Trophoblast cell (in vitro differentiated cells and primary cell): Measurements from ENCODE around the gene ABHD16B.

ENCODE experiments used
- DNase-seq, 2 donors: peaks; one replicate each; pipeline ENCODE4 v3.0.0-alpha.2; 2016
- H2AFZ ChIP-seq: 2 replicates; pipeline ENCODE4 v1.6.1; 2013; ENCODE audit warnings: low read length, moderate library complexity, mild to moderate bottlenecking; ENCODE audit not compliant: insufficient read depth, poor library complexity
- H2AK5ac ChIP-seq: 2 replicates; pipeline ENCODE4 v1.6.1; 2013; ENCODE audit warnings: mild to moderate bottlenecking, low read length
- H2BK120ac ChIP-seq: 2 replicates; pipeline ENCODE4 v1.6.1; 2013; ENCODE audit warnings: low read length, mild to moderate bottlenecking, moderate library complexity; ENCODE audit not compliant: insufficient read depth, poor library complexity
- H2BK12ac ChIP-seq: 2 replicates; pipeline ENCODE4 v1.6.1; 2013; ENCODE audit warnings: mild to moderate bottlenecking, low read length, moderate library complexity
- H2BK5ac ChIP-seq: 2 replicates; pipeline ENCODE4 v1.6.1; 2013; ENCODE audit warnings: low read length, low read depth, moderate library complexity, mild to moderate bottlenecking; ENCODE audit not compliant: poor library complexity
- H3K14ac ChIP-seq: 2 replicates; pipeline ENCODE4 v1.6.1; 2013; ENCODE audit warnings: mild to moderate bottlenecking, low read length
- H3K18ac ChIP-seq: 2 replicates; pipeline ENCODE4 v1.6.1; 2013; ENCODE audit warnings: mild to moderate bottlenecking, low read length
- H3K23ac ChIP-seq: 2 replicates; pipeline ENCODE4 v1.6.1; 2013; ENCODE audit warnings: low read length
- H3K27ac ChIP-seq: 2 replicates; pipeline ENCODE4 v1.5.1; 2013; ENCODE audit warnings: low read depth, mild to moderate bottlenecking, inconsistent platforms, low read length, moderate library complexity
- H3K27me3 ChIP-seq: 2 replicates; pipeline ENCODE4 v1.6.1; 2013; ENCODE audit warnings: inconsistent platforms, mild to moderate bottlenecking, low read length, moderate library complexity; ENCODE audit not compliant: insufficient read depth
- H3K36me3 ChIP-seq, 2 experiments: 1 replicate in 1 of 2; 2 replicates in 1 of 2; pipeline ENCODE4 v1.6.1; 2013; ENCODE audit warnings: low read length in 2 of 2, mild to moderate bottlenecking in 2 of 2, moderate library complexity in 1 of 2; ENCODE audit not compliant: insufficient read depth in 2 of 2, control insufficient read depth in 1 of 2
- H3K4ac ChIP-seq: 2 replicates; pipeline ENCODE4 v1.6.1; 2013; ENCODE audit warnings: low read depth, mild to moderate bottlenecking, low read length, moderate library complexity
- H3K4me1 ChIP-seq, 2 experiments: 1 replicate in 1 of 2; 2 replicates in 1 of 2; pipeline ENCODE4 v1.6.1; 2013; ENCODE audit warnings: low read length in 2 of 2, mild to moderate bottlenecking in 2 of 2, moderate library complexity in 1 of 2; ENCODE audit not compliant: insufficient read depth in 2 of 2, control insufficient read depth in 1 of 2
- H3K4me2 ChIP-seq: 2 replicates; pipeline ENCODE4 v1.6.1; 2013; ENCODE audit warnings: inconsistent platforms, mild to moderate bottlenecking, low read length, moderate library complexity
- H3K4me3 ChIP-seq: 2 replicates; pipeline ENCODE4 v1.5.1; 2013; ENCODE audit warnings: mild to moderate bottlenecking, low read depth, low read length, inconsistent platforms
- H3K79me1 ChIP-seq: one replicate; pipeline ENCODE4 v1.6.1; 2013; ENCODE audit warnings: low read length
- H3K79me2 ChIP-seq: 2 replicates; pipeline ENCODE4 v1.6.1; 2013; ENCODE audit warnings: low read length, mild to moderate bottlenecking; ENCODE audit not compliant: control insufficient read depth, insufficient read depth, poor library complexity
- H3K9ac ChIP-seq: 2 replicates; pipeline ENCODE4 v1.6.1; 2013; ENCODE audit warnings: mild to moderate bottlenecking, low read length
- H3K9me3 ChIP-seq: 2 replicates; pipeline ENCODE4 v1.6.1; 2013; ENCODE audit warnings: low read depth, mild to moderate bottlenecking, control low read depth, inconsistent platforms, low read length; ENCODE audit not compliant: insufficient read depth
- H4K12ac ChIP-seq: 2 replicates; pipeline ENCODE4 v1.6.1; 2013; ENCODE audit warnings: low read depth, mild to moderate bottlenecking, low read length, moderate library complexity
- H4K8ac ChIP-seq: 2 replicates; pipeline ENCODE4 v1.6.1; 2013; ENCODE audit warnings: low read depth, mild to moderate bottlenecking, low read length, moderate library complexity
- H4K91ac ChIP-seq: one replicate; pipeline ENCODE4 v1.6.1; 2013; ENCODE audit warnings: low read depth, mild to moderate bottlenecking, low read length, moderate library complexity
- WGBS: extraction: QIAGEN DNeasy Blood & Tissue Kit; methylation state at CpG from one replicate; pipeline ENCODE4 v1.1.7; 2013; ENCODE audit warnings: missing lambda C conversion rate; ENCODE audit not compliant: insufficient read length, insufficient coverage; ENCODE audit errors: extremely low coverage; 5-methylcytosine and 5-hydroxymethylcytosine counted together

The ABHD16B gene

GRCh38 chr20:63890201-63890576 lies 28.9 kb downstream of the ABHD16B start:
- Histone ChIP-seq H2BK5ac (no peak overlapping the region), H3K23ac (no peak overlapping the region), H3K27me3 (no peaks in the 10 kb centered on the region), H3K4me1 (peaks cover 4 to 10% of the 10 kb centered on the region in 2 experiments), H2BK120ac (no peak overlapping the region), H4K12ac (no peak overlapping the region), H3K4ac (no peak overlapping the region), H3K18ac (no peak overlapping the region), H3K4me2 (no peak overlapping the region), H2AFZ (no peak overlapping the region), H3K36me3 (peaks cover 55 to 59% of the 10 kb centered on the region in 2 experiments), H3K4me3 (no peak overlapping the region), H3K14ac (no peak overlapping the region), H2BK12ac (no peak overlapping the region), H4K91ac (no peak overlapping the region), H3K9ac (no peak overlapping the region), H3K9me3 (no peaks in the 10 kb centered on the region), H3K79me1 (no peaks in the 10 kb centered on the region), H3K27ac (no peak overlapping the region), H3K79me2 (no peaks in the 10 kb centered on the region), H4K8ac (no peak overlapping the region), H2AK5ac (no peak overlapping the region)
- peak in 1 of 2 donors; percentile 63 for DNase-seq
- no CpG with 5 or more reads among the region's 7 CpGs for WGBS

GRCh38 chr20:63890616-63891015 lies 29.3 kb downstream of the ABHD16B start:
- Histone ChIP-seq H3K9ac (no peak overlapping the region), H3K4ac (no peak overlapping the region), H3K79me2 (no peaks in the 10 kb centered on the region), H2BK5ac (no peak overlapping the region), H3K79me1 (no peaks in the 10 kb centered on the region), H3K36me3 (peaks cover 51 to 55% of the 10 kb centered on the region in 2 experiments), H4K91ac (no peak overlapping the region), H3K4me2 (no peak overlapping the region), H3K9me3 (no peaks in the 10 kb centered on the region), H3K23ac (no peak overlapping the region), H3K27ac (no peak overlapping the region), H3K4me1 (peaks cover 4 to 10% of the 10 kb centered on the region in 2 experiments), H2BK120ac (no peak overlapping the region), H2AFZ (no peak overlapping the region), H3K27me3 (no peaks in the 10 kb centered on the region), H4K8ac (no peak overlapping the region), H2AK5ac (no peak overlapping the region), H3K18ac (no peak overlapping the region), H3K14ac (no peak overlapping the region), H3K4me3 (no peak overlapping the region), H4K12ac (no peak overlapping the region), H2BK12ac (no peak overlapping the region)
- no CpG with 5 or more reads among the region's 7 CpGs for WGBS
- DNase-seq = no peak

- peaks cover 2% of the 10 kb centered on the region for H3K79me2 ChIP-seq
- no peak overlapping the region for H4K91ac ChIP-seq
- no CpG with 5 or more reads among the region's 29 CpGs for WGBS
- no peak overlapping the region for H3K4ac ChIP-seq
- no peak for DNase-seq
- H2BK120ac ChIP-seq = no peak overlapping the region
- no peak overlapping the region for H3K4me2 ChIP-seq
- no peak overlapping the region for H3K9ac ChIP-seq
- H3K23ac ChIP-seq = no peak overlapping the region
- H4K8ac ChIP-seq = no peak overlapping the region
- H3K18ac ChIP-seq = no peak overlapping the region
- no peak overlapping the region for H2BK5ac ChIP-seq
- no peak overlapping the region for H2AFZ ChIP-seq
- no peaks in the 10 kb centered on the region for H3K27me3 ChIP-seq
- peaks cover 6 to 12% of the 10 kb centered on the region in 2 experiments for H3K4me1 ChIP-seq
- H3K14ac ChIP-seq = no peak overlapping the region
- no peaks in the 10 kb centered on the region for H3K9me3 ChIP-seq
- peaks cover 44 to 49% of the 10 kb centered on the region in 2 experiments for H3K36me3 ChIP-seq
- H3K27ac ChIP-seq = no peak overlapping the region
- no peak overlapping the region for H2BK12ac ChIP-seq
- H2AK5ac ChIP-seq = no peak overlapping the region
- no peak overlapping the region for H3K4me3 ChIP-seq
- H4K12ac ChIP-seq = no peak overlapping the region
- H3K79me1 ChIP-seq = no peaks in the 10 kb centered on the region
Measured at GRCh38 chr20:63891061-63892002, 30.0 kb downstream of the ABHD16B start.

- no peaks in the 10 kb centered on the region for H3K79me1 ChIP-seq
- H2AK5ac ChIP-seq = no peak overlapping the region
- H2AFZ ChIP-seq = no peak overlapping the region
- H3K4ac ChIP-seq = no peak overlapping the region
- no peak overlapping the region for H3K23ac ChIP-seq
- H3K4me1 ChIP-seq = peaks cover 8 to 14% of the 10 kb centered on the region in 2 experiments
- H4K91ac ChIP-seq = no peak overlapping the region
- no peak overlapping the region for H2BK120ac ChIP-seq
- H3K4me2 ChIP-seq = no peak overlapping the region
- H4K8ac ChIP-seq = no peak overlapping the region
- no CpG with 5 or more reads among the region's 7 CpGs for WGBS
- H3K27ac ChIP-seq = no peak overlapping the region
- no peak overlapping the region for H2BK5ac ChIP-seq
- no peak overlapping the region for H3K18ac ChIP-seq
- no peak for DNase-seq
- H3K27me3 ChIP-seq = no peaks in the 10 kb centered on the region
- no peak overlapping the region for H3K4me3 ChIP-seq
- no peaks in the 10 kb centered on the region for H3K9me3 ChIP-seq
- H3K36me3 ChIP-seq = peaks cover 37 to 42% of the 10 kb centered on the region in 2 experiments
- no peak overlapping the region for H2BK12ac ChIP-seq
- H3K14ac ChIP-seq = no peak overlapping the region
- H3K9ac ChIP-seq = no peak overlapping the region
- H3K79me2 ChIP-seq = peaks cover 7% of the 10 kb centered on the region
- no peak overlapping the region for H4K12ac ChIP-seq
Measured at GRCh38 chr20:63892402-63892801, 31.1 kb downstream of the ABHD16B start.
